Effector CD8-positive, alpha-beta T cell (primary cell): ENCODE measurements around the gene ZNF660.
"Not testable (repeated sequence)": the region's sequence is repeated elsewhere in the genome, so short reads cannot be mapped to it uniquely, and the experiment has no call there.

Source experiments
- DNase-seq: peaks from one replicate; lab custom pipeline; 2025; lab: John Stamatoyannopoulos, UW
- total RNA-seq, 4 experiments: gene quantifications; one replicate each; lab custom pipeline; 2026; lab: John Stamatoyannopoulos, UW

ZNF660 gene
- 0.12 to 1.1 (median 0.57) reads per million in 4 experiments for total RNA-seq

- DNase-seq: no peak
These were observed at the start of gene ZNF660 for GRCh38 chr3:44584646-44585501. Gene ZNF660 (plus strand): TSS chr3:44584964. CDS start chr3:44594194, 9,230 bp downstream.

DNA sequence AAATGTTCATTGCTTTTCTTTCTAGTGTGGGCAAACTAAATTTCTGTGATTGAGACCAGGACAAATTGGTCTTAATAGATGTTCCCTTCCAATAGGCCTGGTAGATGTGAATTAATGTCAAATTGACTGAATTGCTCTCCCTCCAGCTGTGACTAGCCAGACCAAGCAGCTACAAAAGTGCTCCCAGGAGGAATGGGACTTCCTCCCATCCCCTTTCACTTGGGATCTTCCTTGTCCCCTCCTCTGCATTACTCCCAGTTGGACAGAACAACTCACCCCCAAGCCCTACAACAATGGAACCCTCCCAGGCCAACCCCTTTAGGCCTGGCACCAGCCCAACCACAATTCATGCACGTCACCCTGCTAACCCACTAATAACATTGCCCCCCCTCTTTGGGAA lies 49.4 kb upstream of the ZNF660 start:
- DNase-seq: no peak

DNA sequence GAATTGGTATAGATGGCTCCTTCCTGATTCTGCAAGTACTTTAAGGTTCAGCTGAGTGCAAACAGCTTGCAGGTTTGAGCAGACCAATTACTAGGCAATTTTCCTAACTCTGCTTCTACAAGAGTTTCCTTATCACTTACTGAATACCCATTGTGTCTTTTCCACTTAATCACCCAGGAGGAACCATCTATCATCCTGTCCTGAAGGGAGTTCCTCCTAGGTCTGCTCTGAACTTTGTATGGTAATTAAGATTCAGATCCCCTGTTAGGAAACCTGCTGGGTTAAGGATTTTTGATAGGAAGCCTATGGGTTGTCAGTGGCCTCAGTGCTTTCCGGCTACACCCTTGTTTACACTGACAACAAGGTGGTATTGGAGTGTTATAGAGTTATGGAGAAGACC lies 40.0 kb upstream of the ZNF660 start:
- not testable (repeated sequence) for DNase-seq

DNA sequence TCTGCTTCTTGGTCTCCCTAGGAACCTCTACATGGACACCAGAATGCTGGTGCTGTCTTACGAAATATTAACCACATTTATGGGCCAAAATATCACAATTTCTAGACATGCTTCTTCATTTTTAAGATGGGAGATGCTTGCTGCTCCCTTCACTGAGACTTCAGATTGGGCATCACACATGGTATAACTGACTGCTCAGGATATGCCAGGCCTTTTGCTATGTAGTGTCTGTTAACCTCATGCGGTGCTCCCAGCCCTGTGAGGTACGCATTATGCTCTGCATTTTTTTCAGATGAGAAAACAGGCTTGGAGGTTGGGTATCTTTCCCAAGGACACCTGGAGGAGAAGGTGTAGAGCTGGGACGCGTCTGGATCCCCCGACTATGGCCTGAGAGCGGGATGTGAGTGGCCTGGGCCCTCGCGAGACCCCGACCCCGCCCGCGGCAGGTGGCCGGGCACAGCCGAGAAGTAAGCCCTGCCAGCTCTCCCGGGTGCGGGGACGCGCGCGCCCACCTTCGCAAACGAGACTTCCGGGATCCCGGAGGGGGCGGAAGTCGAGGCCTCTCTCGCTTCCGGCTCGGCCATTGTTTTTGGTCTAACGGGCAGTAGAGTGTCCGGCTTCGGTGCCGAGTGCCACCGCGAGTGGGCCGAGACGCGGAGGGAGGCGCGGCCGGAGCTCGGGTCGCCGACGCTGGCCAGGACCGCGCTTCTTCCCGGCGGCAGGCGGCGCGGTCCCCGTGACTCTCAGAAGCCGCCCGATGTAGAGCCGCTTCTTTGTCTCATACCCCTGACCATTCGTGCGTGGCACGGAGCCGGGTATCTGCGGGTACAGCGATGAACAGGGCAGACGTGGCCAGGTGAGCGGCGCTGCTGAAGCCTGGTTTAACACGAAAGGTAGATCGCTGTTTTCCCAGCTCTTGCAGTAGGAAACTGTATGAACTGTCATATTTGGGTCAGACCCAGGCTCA lies 29.9 kb upstream of the ZNF660 start, which contains the start of gene ZKSCAN7:
ZKSCAN7 (plus strand) TSS at position 568 of the 967 bp plus-strand sequence. CDS start 1,855 bp downstream, outside the sequence.
- peak; percentile 13 for DNase-seq

GRCh38 chr3:44555723-44556122 lies 29.0 kb upstream of the ZNF660 start:
- DNase-seq: no peak

- no peak for DNase-seq
These were observed 27.7 kb upstream of the ZNF660 start for GRCh38 chr3:44557074-44557473.

GRCh38 chr3:44561076-44561475 lies 23.7 kb upstream of the ZNF660 start:
- no peak for DNase-seq

DNA sequence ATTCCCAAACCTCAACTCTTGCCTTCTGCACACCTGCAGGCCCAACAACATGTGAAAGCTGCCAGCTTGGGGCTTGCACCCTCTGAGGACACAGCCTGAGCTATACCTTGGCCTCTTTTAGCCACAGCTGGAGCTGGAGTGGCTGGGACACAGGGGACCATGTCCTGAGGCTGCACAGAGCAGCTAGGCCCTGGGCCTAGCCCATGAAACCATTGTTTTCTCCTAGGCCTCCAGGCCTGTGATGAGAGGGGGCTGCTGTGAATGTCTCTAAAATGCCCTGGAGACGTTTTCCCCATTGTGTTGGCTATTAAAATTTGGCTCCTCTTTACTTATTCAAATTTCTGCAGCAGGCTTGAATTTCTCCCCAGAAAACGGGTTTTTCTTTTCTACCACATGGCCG lies 22.6 kb upstream of the ZNF660 start:
- no peak for DNase-seq

GRCh38 chr3:44568561-44568960 lies 16.2 kb upstream of the ZNF660 start:
- no peak for DNase-seq

DNA sequence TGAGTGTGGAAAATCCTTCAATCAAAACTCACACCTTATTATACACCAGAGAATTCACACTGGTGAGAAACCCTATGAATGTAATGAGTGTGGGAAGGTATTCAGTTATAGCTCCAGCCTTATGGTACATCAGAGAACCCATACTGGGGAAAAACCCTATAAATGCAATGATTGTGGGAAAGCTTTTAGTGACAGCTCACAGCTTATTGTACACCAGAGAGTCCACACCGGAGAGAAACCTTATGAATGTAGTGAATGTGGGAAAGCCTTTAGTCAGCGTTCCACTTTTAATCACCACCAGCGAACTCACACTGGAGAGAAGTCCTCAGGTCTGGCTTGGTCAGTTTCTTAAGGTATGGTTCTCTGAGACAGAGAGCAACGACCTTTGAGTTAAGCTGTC lies 13.7 kb upstream of the ZNF660 start:
- no peak for DNase-seq

DNA sequence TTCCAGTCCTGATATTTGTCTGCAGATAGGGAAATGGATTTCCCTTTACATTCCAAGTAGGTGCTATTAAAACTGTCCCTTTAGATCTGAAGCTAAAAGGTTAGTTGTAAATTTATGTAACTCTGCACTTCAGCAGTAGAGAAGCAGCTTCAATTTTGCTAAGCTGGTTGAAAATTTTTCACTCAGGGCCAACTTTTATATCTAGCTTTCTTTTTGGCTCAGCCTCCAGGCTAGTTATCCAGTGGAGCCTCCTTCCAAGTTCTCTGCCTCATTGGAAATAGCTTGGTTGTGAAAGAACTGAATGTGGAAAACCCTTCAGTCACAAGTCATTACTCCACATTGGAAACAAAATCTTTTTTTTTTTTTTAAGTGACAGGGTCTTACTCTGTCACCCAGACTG lies 8.2 kb upstream of the ZNF660 start:
- DNase-seq: no peak

GRCh38 chr3:44577354-44577952 lies 7.3 kb upstream of the ZNF660 start:
- not testable (repeated sequence) for DNase-seq

GRCh38 chr3:44578316-44578715 lies 6.4 kb upstream of the ZNF660 start:
- DNase-seq: not testable (repeated sequence)

DNA sequence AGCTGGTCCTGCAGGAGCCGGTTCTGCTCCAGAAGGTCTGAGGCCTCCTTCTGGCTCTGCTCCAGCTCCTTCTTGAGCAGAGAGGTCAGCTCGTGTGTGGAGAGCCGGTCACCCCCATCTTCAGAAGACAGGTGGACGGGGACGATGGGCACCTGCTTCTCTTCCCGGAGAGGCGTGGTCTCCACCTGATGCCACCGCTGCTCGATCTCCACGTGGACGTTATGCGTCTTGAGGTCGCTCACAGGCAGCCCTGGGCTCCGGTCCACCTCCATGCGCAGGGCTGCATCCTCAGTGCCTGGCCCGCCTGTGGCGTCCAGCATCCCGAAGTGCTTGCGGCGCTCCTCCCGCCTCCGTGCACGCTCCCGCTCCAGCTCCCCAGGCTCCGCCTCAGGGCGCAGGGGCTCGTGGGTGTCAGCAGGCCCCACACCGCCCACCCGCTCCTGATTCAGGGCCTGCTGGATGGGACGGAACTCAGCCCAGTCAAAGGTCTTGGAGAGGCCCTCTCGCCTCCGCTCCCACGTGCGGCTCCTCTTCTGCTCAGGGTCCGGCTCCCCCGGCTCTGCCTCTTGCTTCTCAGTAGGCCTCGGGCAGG lies 5.7 kb upstream of the ZNF660 start:
- DNase-seq: not testable (repeated sequence)

DNA sequence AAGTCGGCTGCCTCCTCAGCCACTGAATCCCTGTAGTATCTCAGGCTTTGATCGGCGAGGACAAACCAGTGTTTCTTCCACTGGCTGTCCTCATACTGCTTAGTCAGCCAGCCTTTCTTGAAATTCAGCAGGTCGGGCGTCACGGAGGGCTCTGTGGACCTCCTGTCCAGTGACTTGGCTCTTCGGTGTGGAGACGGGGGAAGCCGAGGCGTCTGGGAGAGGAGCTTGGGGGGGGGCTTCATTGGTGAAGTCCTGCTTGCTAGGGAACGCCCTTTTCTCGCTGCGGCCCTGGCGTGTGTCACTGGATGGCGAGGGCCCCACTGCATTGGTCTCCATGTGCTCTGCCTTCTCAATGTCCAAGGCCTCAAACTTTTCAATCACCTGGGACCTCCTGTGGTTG lies 5.0 kb upstream of the ZNF660 start:
- DNase-seq: not testable (repeated sequence)

DNA sequence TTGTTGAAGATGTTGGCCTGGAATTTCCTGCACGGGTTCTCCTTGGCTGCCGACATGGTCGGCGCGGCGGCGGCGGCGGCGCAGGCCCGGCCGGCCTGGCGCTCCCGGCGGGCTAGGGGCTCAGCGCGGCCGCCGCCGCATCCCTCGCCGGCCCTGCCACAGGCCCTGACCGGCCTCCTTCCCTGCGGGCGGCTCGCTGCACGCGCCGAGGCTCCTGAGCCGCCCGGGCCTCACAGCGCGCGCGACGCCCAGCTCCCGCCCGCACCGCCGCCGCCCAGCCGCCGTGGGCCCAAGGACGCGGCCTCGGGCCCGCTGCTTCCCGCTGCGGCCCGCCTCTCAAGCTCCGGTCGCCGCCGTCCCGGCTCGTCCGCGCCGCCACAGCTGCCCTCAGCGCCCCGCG lies 3.8 kb upstream of the ZNF660 start:
- not testable (repeated sequence) for DNase-seq

- no peak for DNase-seq
These were observed 11.9 kb downstream of the ZNF660 start for GRCh38 chr3:44596621-44597020.

- no peak for DNase-seq
These were observed 17.0 kb downstream of the ZNF660 start for GRCh38 chr3:44601749-44602148.

DNA sequence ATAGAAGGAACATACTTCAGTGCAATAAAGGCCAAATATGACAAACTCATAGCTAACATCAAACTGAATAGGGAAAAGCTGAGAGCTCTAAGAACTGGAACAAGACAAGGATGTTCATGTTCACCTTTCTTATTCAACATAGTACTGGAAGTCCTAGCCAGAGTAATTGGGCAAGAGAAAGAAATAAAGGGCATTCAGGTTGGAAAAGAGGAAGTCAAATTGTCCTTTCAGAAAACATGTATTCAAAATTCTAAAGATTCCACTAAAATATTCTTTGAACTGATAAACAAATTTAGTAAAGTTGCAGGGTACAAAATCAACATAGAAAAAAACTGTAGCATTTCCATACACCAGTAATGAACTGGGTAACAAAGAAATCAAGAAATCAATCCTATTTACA lies 27.9 kb downstream of the ZNF660 start:
- DNase-seq: no peak

DNA sequence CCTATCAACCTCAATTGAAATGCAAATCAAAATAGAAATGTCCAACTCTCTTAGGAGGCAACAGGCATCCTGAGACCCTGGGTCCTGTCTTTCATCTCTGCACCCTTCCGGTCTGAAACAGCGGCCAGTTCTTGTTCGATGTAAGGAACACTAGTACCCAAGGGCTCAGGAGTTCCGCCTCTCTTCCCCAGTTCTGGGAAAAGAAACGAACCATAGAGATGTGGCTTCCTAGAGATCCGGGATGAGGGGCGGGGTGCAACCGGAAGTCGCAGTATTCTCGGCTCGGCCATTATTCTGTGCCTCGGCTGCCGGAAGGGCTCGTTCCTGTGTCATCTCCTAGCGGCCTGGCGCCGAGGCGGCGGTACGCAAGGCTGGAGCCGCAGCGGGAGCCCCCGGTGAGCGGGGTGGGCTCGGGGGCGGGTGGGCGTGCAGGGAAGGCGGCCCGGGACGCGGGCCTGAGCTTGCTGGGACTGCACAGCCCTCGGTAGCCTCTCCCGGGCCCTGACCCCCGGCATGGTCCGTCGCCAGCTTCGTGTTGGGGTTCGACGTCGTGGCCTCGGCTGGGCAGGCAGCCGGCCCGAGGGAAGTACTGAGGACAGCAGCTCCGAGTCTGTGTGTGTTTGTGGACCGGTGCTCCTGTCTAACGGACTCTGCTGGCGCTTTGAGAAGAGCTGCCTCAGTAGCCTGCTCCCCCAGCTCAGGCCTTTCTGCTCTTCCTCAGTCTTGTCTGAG lies 40.2 kb downstream of the ZNF660 start, which contains the start of gene ZNF197:
ZNF197 (plus strand) TSS at position 288 of the 732 bp plus-strand sequence. CDS start 4,119 bp downstream, outside the sequence.
- no peak for DNase-seq

- no peak for DNase-seq
These were observed 44.0 kb downstream of the ZNF660 start for GRCh38 chr3:44628716-44629115.
